GM12878 (cell line): ENCODE results near the gene AGBL4. TPM values are rescaled to one million over a fixed set of nuclear protein-coding genes. Genes with fewer than 3 reads are reported as not detected.

ENCODE experiments used
- ATAC-seq: fragments of 200-7000 bp; cut with Tn5 transposase; 3 replicates; pipeline ENCODE4 v1.9.1; 2020; ENCODE audit warnings: mild to moderate bottlenecking, moderate library complexity
- BruUV-seq: library from RNA; stranded (reverse); fragments of 400-500 nt; replicated peaks from 2 replicates; lab custom pipeline; 2021; lab: Mats Ljungman, UMichigan
- CTCF ChIA-PET: fragments of 300-600 bp; sonication (Branson Sonifier 250); formaldehyde crosslinking; extraction: SDS; loops from one replicate; lab custom pipeline; 2021; ENCODE audit warnings: inconsistent platforms; lab: Yijun Ruan, JAX
- POLR2A ChIA-PET: fragments of 350-600 bp; formaldehyde crosslinking; extraction: SDS; loops from one replicate; lab custom pipeline; 2021; ENCODE audit warnings: inconsistent platforms; lab: Charles Lee
- RAD21 ChIA-PET: fragments of 300-600 bp; sonication (Branson Sonifier 250); formaldehyde crosslinking; loops from one replicate; lab custom pipeline; 2023; ENCODE audit warnings: antibody characterized with exemption; ENCODE audit not compliant: unreplicated experiment; lab: Charles Lee
- SMC1A ChIA-PET: fragments of 300-600 bp; sonication (Branson Sonifier 250); formaldehyde crosslinking; loops from one replicate; lab custom pipeline; 2023; ENCODE audit not compliant: unreplicated experiment, uncharacterized antibody; lab: Charles Lee
- DNase-seq: peaks from one replicate; pipeline ENCODE4 v3.0.0-alpha.2; 2011; ENCODE audit warnings: low read depth, low spot score
- FAIRE-seq: peaks from 3 replicates; lab custom pipeline; 2011; peaks lifted over from hg19 to GRCh38; lab: Jason Lieb, UNC
- H2AFZ ChIP-seq: 2 replicates; pipeline ENCODE4 v1.6.0; 2011; ENCODE audit warnings: low read depth, low read length, control low read depth; ENCODE audit not compliant: control insufficient read depth
- H3K27ac ChIP-seq: 2 replicates; pipeline ENCODE4 v1.5.1; 2011; ENCODE audit warnings: control low read depth; ENCODE audit not compliant: control insufficient read depth, insufficient read depth
- H3K27me3 ChIP-seq, 2 experiments: replicated peaks in 1 of 2; 2 replicates each; pipeline versions ENCODE4 v1.6.0 to v1.6.1; 2011; ENCODE audit warnings: low read length in 1 of 2; ENCODE audit not compliant: control insufficient read depth in 2 of 2, insufficient read depth in 2 of 2
- H3K36me3 ChIP-seq, 2 experiments: 2 replicates each; pipeline ENCODE4 v1.5.1; 2011; ENCODE audit warnings: low read length in 1 of 2; ENCODE audit not compliant: control insufficient read depth in 2 of 2, insufficient read depth in 2 of 2
- H3K4me1 ChIP-seq: 2 replicates; pipeline ENCODE4 v1.6.1; 2011; ENCODE audit warnings: mild to moderate bottlenecking, low read length, moderate library complexity, mixed read lengths; ENCODE audit not compliant: control insufficient read depth, insufficient read depth
- H3K4me2 ChIP-seq: 2 replicates; pipeline ENCODE4 v1.6.0; 2011; ENCODE audit warnings: control low read depth; ENCODE audit not compliant: control insufficient read depth, insufficient read depth
- H3K4me3 ChIP-seq: fragments of 200-600 bp; sonication (generic); 2 replicates; pipeline ENCODE4 v1.5.1; 2016
- H3K79me2 ChIP-seq: 2 replicates; pipeline ENCODE4 v1.6.0; 2011; ENCODE audit warnings: low read length; ENCODE audit not compliant: control insufficient read depth, insufficient read depth
- H3K9ac ChIP-seq: 2 replicates; pipeline ENCODE4 v1.8.0; 2011; ENCODE audit warnings: low read length, control low read depth, mixed read lengths; ENCODE audit not compliant: control insufficient read depth, insufficient read depth
- H3K9me3 ChIP-seq: replicated peaks from 3 replicates; pipeline ENCODE4 v1.5.1; 2011; ENCODE audit warnings: mild to moderate bottlenecking, low read length; ENCODE audit not compliant: control insufficient read depth, insufficient read depth
- H4K20me1 ChIP-seq: 2 replicates; pipeline ENCODE4 v1.6.0; 2011; ENCODE audit not compliant: control insufficient read depth, insufficient read depth
- CEBPZ ChIP-seq: fragments of 150-350 bp; IDR thresholded peaks from 2 replicates; pipeline ENCODE4 v1.6.1; 2016; ENCODE audit warnings: low read depth, low read length
- CREM ChIP-seq: IDR thresholded peaks from 2 replicates; pipeline ENCODE4 v1.6.1; 2014; ENCODE audit warnings: antibody characterized with exemption, low read depth
- E2F4 ChIP-seq: IDR thresholded peaks from 2 replicates; pipeline ENCODE4 v1.6.1; 2012; ENCODE audit warnings: low read depth, low read length, improper control_type of control experiment
- HSF1 ChIP-seq: fragments of 150-350 bp; IDR thresholded peaks from 2 replicates; pipeline ENCODE4 v1.6.1; 2014; ENCODE audit warnings: mild to moderate bottlenecking, low read depth, low read length
- IKZF1 ChIP-seq: fragments of 450-650 bp; conservative IDR thresholded peaks from 2 replicates; pipeline ENCODE4 v1.6.1; 2017; ENCODE audit warnings: antibody characterized with exemption, mild to moderate bottlenecking
- POLR2AphosphoS5 ChIP-seq: IDR thresholded peaks from 2 replicates; pipeline ENCODE4 v1.6.1; 2011; ENCODE audit warnings: mild to moderate bottlenecking, low read length, inconsistent platforms
- SUZ12 ChIP-seq: fragments of 200-600 bp; sonication (generic); IDR thresholded peaks from one replicate; pipeline ENCODE4 v1.6.1; 2018; ENCODE audit warnings: antibody characterized with exemption, mild to moderate bottlenecking; ENCODE audit not compliant: unreplicated experiment
- TBL1XR1 ChIP-seq: IDR thresholded peaks from 2 replicates; pipeline ENCODE4 v1.6.1; 2012; ENCODE audit warnings: low read depth, low read length, improper control_type of control experiment
- ZSCAN29 ChIP-seq: fragments of 450-650 bp; IDR thresholded peaks from 2 replicates; pipeline ENCODE4 v1.6.1; 2017; ENCODE audit warnings: mild to moderate bottlenecking, moderate library complexity
- WGBS: methylation state at CpG from one replicate; pipeline ENCODE4 v1.1.6; 2016; ENCODE audit warnings: low lambda C conversion rate; ENCODE audit not compliant: insufficient replicate concordance, insufficient coverage; ENCODE audit errors: missing lambda C conversion rate; 5-methylcytosine and 5-hydroxymethylcytosine counted together
- in situ Hi-C: fragments of 300-500 bp; cut with MboI; formaldehyde crosslinking; loops from 9 replicates; pipeline ENCODE4 v1.14.3; 2018; ENCODE audit warnings: mixed read lengths
- intact Hi-C: fragments of 100-400 bp; cut with micrococcal nuclease; formaldehyde crosslinking; loops from one replicate; pipeline ENCODE4 v1.14.2; 2022; ENCODE audit not compliant: unreplicated experiment
- polyA plus RNA-seq, 11 experiments: library from polyadenylated mRNA; depleted of rRNA in 4 of 11; unstranded in 6 of 11; stranded (reverse) in 5 of 11; fragments of >200 nt; fragmentation: Nextera tagmentation in 4 of 11; fragmentation: Illumina TruSeq in 1 of 11; extraction: Ambion mirVana in 4 of 11; extraction: Trizol in 1 of 11; gene quantifications; 1 replicate in 1 of 11; 2 replicates in 10 of 11; pipeline versions ENCODE4 v1.2.1 to v1.2.3, GENCODE V29; 2011 to 2016; ENCODE audit warnings: inconsistent platforms in 2 of 11, missing spikeins in 2 of 11, low read depth in 1 of 11
- total RNA-seq, 4 experiments: library from RNA; depleted of rRNA in 3 of 4; stranded (reverse); fragments of >200 nt in 3 of 4; fragmentation: Illumina TruSeq in 1 of 4; extraction: Trizol in 1 of 4; gene quantifications; 2 replicates each; pipeline versions ENCODE4 v1.2.1 to v1.2.3, GENCODE V29; 2013 to 2021
- TF ChIP-seq, protein P1 (sequence below): fragments of 450-650 bp; IDR thresholded peaks from 2 replicates; pipeline ENCODE4 v1.6.1; 2017; ENCODE audit warnings: mild to moderate bottlenecking, low read depth, inconsistent platforms; ENCODE audit not compliant: poor library complexity, severe bottlenecking

The AGBL4 gene
- total and polyA plus RNA-seq, 10 of the 15 experiments (the other 5 are each of a cell fraction or from before 2014, with no cell fraction given) = 0.31 TPM; not detected in 9

DNA sequence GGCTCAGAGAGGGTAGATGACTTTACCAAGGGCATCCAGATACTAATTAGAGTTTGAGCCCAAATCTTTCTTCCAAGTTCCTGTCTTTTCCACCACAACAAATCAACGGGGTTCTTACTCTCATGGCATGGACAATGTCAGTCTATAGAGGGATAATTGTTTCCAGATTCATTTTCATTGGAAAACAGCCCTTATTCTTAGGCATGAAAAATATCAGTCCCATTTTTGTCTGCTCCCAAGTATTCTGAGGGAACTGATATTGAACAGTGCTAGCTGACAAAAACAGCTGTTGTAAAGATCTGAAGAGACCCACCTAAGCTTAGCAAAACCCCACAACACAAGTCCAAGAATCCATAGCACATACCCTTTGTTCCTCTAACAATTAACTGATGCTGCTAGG is 898.0 kb downstream of the AGBL4 start (continued):
- TF ChIP-seq, protein P1, sequence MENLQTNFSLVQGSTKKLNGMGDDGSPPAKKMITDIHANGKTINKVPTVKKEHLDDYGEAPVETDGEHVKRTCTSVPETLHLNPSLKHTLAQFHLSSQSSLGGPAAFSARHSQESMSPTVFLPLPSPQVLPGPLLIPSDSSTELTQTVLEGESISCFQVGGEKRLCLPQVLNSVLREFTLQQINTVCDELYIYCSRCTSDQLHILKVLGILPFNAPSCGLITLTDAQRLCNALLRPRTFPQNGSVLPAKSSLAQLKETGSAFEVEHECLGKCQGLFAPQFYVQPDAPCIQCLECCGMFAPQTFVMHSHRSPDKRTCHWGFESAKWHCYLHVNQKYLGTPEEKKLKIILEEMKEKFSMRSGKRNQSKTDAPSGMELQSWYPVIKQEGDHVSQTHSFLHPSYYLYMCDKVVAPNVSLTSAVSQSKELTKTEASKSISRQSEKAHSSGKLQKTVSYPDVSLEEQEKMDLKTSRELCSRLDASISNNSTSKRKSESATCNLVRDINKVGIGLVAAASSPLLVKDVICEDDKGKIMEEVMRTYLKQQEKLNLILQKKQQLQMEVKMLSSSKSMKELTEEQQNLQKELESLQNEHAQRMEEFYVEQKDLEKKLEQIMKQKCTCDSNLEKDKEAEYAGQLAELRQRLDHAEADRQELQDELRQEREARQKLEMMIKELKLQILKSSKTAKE = no peak
- TF ChIP-seq POLR2AphosphoS5 (no peak), IKZF1 (no peak), HSF1 (no peak), CREM (no peak)
- TF ChIP-seq, all 136 proteins: peak for 0

DNA sequence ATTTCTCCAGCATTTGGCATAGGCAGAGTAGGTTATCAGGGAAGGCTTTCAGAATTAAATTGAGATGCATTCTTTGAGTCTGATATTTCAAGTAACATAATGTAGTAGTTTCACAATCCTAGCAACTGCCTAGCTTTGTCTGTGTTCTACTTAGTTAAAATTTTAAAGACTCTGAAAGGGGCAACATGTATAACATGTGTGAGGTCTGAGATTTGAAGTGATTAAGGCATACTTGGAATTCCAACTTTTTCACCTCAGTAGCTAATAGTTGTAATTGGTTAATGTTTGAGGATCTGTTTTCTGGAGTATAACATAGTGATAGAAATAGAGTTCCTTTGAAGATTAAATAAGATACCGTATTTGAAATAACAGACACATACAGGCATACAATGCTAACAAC is 911.8 kb downstream of the AGBL4 start:
- intact Hi-C loops = no loop called here
- ChIA-PET POLR2A (no interaction called here), CTCF (no interaction called here), RAD21 (no interaction called here), SMC1A (no interaction called here)
- Histone ChIP-seq H3K4me3 (no peak overlapping the region), H3K4me2 (no peak overlapping the region), H3K27ac (no peak overlapping the region), H3K27me3 (no peaks in the 10 kb centered on the region), H2AFZ (no peak overlapping the region), H3K79me2 (no peaks in the 10 kb centered on the region), H4K20me1 (no peaks in the 10 kb centered on the region), H3K36me3 (no peaks in the 10 kb centered on the region), H3K9ac (no peak overlapping the region), H3K9me3 (no peaks in the 10 kb centered on the region), H3K4me1 (no peaks in the 10 kb centered on the region)
- BruUV-seq = no TSS peak
- in situ Hi-C loops = no loop called here
- FAIRE-seq = no peak
- 33% methylated on average over 1 of the region's 1 CpG for WGBS
- no peak for DNase-seq
- no peak for ATAC-seq
- TF ChIP-seq SUZ12 (no peak), E2F4 (no peak), TBL1XR1 (no peak), CEBPZ (no peak), ZSCAN29 (no peak)
- TF ChIP-seq, all 136 proteins: peak for 0
